ENCODE data around the gene SLC24A4.

DNA sequence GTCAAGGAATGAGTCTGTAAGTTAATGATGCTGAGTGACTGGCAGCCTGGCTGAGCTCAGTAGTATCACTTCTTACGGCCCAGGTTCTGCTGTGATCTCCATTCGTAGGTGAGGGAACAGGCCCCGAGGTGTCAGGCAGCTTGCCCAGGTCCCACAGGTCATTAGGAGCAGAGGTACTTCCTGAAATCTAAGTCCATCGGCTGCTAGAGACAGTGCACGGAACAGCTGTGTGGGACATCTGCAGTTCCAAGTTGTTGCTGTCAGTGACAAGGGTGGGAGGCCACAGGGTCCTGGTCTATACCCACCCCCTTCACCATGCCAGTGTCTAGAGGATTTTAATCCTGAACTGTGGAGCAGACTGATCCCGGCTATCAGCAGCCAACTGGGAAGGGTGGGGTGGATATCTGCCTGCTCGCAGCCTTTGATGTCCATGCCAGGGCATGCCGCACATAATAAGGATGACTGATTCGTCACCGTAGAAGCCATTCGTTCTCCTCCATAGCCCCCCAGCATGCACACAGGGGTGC is 108.3 kb downstream of the SLC24A4 start:
- no peak for TF ChIP-seq ZNF664 (tag by site-specific recombination; IDR thresholded peaks at IDR 0.05)
- TF ChIP-seq, protein P1, sequence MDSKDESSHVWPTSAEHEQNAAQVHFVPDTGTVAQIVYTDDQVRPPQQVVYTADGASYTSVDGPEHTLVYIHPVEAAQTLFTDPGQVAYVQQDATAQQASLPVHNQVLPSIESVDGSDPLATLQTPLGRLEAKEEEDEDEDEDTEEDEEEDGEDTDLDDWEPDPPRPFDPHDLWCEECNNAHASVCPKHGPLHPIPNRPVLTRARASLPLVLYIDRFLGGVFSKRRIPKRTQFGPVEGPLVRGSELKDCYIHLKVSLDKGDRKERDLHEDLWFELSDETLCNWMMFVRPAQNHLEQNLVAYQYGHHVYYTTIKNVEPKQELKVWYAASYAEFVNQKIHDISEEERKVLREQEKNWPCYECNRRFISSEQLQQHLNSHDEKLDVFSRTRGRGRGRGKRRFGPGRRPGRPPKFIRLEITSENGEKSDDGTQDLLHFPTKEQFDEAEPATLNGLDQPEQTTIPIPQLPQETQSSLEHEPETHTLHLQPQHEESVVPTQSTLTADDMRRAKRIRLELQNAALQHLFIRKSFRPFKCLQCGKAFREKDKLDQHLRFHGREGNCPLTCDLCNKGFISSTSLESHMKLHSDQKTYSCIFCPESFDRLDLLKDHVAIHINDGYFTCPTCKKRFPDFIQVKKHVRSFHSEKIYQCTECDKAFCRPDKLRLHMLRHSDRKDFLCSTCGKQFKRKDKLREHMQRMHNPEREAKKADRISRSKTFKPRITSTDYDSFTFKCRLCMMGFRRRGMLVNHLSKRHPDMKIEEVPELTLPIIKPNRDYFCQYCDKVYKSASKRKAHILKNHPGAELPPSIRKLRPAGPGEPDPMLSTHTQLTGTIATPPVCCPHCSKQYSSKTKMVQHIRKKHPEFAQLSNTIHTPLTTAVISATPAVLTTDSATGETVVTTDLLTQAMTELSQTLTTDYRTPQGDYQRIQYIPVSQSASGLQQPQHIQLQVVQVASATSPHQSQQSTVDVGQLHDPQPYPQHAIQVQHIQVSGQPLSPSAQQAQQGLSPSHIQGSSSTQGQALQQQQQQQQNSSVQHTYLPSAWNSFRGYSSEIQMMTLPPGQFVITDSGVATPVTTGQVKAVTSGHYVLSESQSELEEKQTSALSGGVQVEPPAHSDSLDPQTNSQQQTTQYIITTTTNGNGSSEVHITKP (tag by site-specific recombination; IDR thresholded peaks at IDR 0.05), result no peak
- TF ChIP-seq, protein P2, sequence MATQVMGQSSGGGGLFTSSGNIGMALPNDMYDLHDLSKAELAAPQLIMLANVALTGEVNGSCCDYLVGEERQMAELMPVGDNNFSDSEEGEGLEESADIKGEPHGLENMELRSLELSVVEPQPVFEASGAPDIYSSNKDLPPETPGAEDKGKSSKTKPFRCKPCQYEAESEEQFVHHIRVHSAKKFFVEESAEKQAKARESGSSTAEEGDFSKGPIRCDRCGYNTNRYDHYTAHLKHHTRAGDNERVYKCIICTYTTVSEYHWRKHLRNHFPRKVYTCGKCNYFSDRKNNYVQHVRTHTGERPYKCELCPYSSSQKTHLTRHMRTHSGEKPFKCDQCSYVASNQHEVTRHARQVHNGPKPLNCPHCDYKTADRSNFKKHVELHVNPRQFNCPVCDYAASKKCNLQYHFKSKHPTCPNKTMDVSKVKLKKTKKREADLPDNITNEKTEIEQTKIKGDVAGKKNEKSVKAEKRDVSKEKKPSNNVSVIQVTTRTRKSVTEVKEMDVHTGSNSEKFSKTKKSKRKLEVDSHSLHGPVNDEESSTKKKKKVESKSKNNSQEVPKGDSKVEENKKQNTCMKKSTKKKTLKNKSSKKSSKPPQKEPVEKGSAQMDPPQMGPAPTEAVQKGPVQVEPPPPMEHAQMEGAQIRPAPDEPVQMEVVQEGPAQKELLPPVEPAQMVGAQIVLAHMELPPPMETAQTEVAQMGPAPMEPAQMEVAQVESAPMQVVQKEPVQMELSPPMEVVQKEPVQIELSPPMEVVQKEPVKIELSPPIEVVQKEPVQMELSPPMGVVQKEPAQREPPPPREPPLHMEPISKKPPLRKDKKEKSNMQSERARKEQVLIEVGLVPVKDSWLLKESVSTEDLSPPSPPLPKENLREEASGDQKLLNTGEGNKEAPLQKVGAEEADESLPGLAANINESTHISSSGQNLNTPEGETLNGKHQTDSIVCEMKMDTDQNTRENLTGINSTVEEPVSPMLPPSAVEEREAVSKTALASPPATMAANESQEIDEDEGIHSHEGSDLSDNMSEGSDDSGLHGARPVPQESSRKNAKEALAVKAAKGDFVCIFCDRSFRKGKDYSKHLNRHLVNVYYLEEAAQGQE (tag by site-specific recombination; IDR thresholded peaks at IDR 0.05), result no peak

All from HEK293 (cell line).